ENCODE results near the gene ARHGEF28. TPM values are rescaled to one million over a fixed set of nuclear protein-coding genes. Genes with fewer than 3 reads are reported as not detected.

Gene ARHGEF28
- total and polyA plus RNA-seq, 9 of the 15 experiments (the other 6 are each of a cell fraction or from before 2014, with no cell fraction given) = 0.27 TPM; not detected in 8

DNA sequence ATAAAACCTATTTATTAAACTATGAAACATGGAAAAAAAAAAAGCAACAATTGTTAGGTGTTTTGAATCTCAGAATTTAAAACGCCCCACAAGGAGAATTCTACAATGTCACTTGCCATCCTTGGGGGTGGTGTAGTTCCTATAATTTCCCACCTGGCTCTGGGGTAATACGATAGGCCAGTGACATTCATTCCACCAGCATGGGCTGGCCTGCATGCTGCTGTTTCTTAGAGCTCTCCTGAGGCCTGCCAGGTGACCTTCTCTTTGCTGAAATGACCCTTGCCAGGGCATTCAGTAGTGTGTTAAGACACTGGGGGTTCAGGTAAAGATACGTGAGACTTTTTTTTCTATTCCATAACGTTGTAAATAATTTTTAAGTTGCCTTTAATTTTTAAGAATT lies 10.0 kb upstream of the ARHGEF28 start (continued):
- TF ChIP-seq CHD7 (IDR thresholded peaks at IDR 0.05; ENCODE audit: low read depth, low read length) (no peak), HNRNPK (IDR thresholded peaks at IDR 0.05; ENCODE audit: low read depth, low read length, poor library complexity, severe bottlenecking) (no peak)
